ENCODE data around the gene ASTN1. TPM values are rescaled to one million over a fixed set of nuclear protein-coding genes. Genes with fewer than 3 reads are reported as not detected.

ASTN1 gene
- total and polyA plus RNA-seq, 9 of the 15 experiments (the other 6 are each of a cell fraction or from before 2014, with no cell fraction given), result 0.05 to 0.22 (median 0.18) TPM

DNA sequence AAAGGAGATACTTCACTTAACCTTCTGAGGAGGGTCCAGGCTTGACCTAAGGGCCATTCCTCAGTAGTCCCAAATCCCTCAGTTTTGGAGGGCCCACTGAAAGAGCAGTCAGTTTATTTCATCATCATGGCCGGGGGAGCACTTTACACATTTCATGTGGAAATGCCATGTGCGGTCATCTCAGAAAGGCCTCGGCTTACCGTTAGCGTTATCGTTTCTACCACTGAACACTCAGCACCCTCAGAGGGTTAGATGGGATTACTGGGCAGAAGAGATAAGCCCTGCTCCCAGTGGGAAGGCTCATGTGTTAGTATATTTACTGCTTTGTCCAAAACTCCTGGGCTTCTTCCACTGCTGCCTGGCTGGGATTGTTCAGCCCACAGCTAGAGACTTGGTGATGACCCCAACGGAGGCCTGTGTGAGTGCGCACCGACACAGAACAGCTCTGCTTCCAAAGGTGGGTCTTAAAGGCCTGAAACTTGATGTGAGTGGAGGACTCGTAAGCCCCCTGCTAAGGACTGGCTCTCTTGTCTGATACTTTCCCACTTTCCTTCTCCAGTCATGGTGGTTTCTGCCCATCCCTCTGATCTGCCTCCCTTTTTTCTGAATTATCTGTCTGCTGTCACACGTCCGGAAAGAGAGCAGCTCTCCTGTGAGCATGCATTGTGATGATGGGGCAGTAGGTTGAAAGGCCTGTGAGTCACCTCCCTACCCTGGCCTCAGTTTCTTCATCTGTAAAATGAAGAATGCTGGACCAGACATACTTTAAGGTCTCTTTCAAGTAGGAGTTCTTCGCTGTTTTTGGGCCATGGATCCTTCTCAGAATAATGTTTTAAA is 284.5 kb downstream of the ASTN1 start (continued):
- TF ChIP-seq, protein P1, sequence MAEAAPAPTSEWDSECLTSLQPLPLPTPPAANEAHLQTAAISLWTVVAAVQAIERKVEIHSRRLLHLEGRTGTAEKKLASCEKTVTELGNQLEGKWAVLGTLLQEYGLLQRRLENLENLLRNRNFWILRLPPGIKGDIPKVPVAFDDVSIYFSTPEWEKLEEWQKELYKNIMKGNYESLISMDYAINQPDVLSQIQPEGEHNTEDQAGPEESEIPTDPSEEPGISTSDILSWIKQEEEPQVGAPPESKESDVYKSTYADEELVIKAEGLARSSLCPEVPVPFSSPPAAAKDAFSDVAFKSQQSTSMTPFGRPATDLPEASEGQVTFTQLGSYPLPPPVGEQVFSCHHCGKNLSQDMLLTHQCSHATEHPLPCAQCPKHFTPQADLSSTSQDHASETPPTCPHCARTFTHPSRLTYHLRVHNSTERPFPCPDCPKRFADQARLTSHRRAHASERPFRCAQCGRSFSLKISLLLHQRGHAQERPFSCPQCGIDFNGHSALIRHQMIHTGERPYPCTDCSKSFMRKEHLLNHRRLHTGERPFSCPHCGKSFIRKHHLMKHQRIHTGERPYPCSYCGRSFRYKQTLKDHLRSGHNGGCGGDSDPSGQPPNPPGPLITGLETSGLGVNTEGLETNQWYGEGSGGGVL (CRISPR knock-in tag; IDR thresholded peaks at IDR 0.05), result no peak
- TF ChIP-seq, protein P2, sequence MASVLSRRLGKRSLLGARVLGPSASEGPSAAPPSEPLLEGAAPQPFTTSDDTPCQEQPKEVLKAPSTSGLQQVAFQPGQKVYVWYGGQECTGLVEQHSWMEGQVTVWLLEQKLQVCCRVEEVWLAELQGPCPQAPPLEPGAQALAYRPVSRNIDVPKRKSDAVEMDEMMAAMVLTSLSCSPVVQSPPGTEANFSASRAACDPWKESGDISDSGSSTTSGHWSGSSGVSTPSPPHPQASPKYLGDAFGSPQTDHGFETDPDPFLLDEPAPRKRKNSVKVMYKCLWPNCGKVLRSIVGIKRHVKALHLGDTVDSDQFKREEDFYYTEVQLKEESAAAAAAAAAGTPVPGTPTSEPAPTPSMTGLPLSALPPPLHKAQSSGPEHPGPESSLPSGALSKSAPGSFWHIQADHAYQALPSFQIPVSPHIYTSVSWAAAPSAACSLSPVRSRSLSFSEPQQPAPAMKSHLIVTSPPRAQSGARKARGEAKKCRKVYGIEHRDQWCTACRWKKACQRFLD (CRISPR knock-in tag; IDR thresholded peaks at IDR 0.05), result peak; percentile 66; the same call in 1 of the 2 replicates
- 0 out of 2 replicates have a peak, but pooled peaks have one; percentile 29 for TF ChIP-seq ZBTB17 (CRISPR knock-in tag; IDR thresholded peaks at IDR 0.05)
- peak; percentile 82 for TF ChIP-seq NFIC (IDR thresholded peaks at IDR 0.05)
- TF ChIP-seq ILK (tag; IDR thresholded peaks at IDR 0.05; ENCODE audit: borderline replicate concordance, low read depth), result no peak
- TF ChIP-seq HDGF (IDR thresholded peaks at IDR 0.05), result 0 out of 2 replicates have a peak, but pooled peaks have one; percentile 30
- TF ChIP-seq STAT5A (IDR thresholded peaks at IDR 0.05; ENCODE audit: borderline replicate concordance, low read length), result peak; percentile 90
- no peak for TF ChIP-seq YBX1 (IDR thresholded peaks at IDR 0.05)
- TF ChIP-seq TCF3 (CRISPR knock-in tag; IDR thresholded peaks at IDR 0.05), result peak; percentile 99
- peak; percentile 82 for TF ChIP-seq MECOM (CRISPR knock-in tag; IDR thresholded peaks at IDR 0.05)
- TF ChIP-seq ZBTB12 (CRISPR knock-in tag; IDR thresholded peaks at IDR 0.05), result peak; percentile 45
- TF ChIP-seq XRCC5 (IDR thresholded peaks at IDR 0.05; ENCODE audit: low read depth, low read length), result peak; percentile 33; the same call in 1 of the 2 replicates
- TF ChIP-seq, protein P3, sequence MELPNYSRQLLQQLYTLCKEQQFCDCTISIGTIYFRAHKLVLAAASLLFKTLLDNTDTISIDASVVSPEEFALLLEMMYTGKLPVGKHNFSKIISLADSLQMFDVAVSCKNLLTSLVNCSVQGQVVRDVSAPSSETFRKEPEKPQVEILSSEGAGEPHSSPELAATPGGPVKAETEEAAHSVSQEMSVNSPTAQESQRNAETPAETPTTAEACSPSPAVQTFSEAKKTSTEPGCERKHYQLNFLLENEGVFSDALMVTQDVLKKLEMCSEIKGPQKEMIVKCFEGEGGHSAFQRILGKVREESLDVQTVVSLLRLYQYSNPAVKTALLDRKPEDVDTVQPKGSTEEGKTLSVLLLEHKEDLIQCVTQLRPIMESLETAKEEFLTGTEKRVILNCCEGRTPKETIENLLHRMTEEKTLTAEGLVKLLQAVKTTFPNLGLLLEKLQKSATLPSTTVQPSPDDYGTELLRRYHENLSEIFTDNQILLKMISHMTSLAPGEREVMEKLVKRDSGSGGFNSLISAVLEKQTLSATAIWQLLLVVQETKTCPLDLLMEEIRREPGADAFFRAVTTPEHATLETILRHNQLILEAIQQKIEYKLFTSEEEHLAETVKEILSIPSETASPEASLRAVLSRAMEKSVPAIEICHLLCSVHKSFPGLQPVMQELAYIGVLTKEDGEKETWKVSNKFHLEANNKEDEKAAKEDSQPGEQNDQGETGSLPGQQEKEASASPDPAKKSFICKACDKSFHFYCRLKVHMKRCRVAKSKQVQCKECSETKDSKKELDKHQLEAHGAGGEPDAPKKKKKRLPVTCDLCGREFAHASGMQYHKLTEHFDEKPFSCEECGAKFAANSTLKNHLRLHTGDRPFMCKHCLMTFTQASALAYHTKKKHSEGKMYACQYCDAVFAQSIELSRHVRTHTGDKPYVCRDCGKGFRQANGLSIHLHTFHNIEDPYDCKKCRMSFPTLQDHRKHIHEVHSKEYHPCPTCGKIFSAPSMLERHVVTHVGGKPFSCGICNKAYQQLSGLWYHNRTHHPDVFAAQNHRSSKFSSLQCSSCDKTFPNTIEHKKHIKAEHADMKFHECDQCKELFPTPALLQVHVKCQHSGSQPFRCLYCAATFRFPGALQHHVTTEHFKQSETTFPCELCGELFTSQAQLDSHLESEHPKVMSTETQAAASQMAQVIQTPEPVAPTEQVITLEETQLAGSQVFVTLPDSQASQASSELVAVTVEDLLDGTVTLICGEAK (IDR thresholded peaks at IDR 0.05), result no peak
- TF ChIP-seq, protein P3 (CRISPR knock-in tag; IDR thresholded peaks at IDR 0.05), result no peak

Data from K562 (cell line).